ENCODE data around the gene PNPLA2. TPM values are rescaled to one million over a fixed set of nuclear protein-coding genes. Genes with fewer than 3 reads are reported as not detected.

PNPLA2 gene
- polyA plus RNA-seq, 3 donors = 32.7 to 45.4 (median 38.1) TPM

- DNase-seq (ENCODE audit: low read depth in 3 of 3, low spot score in 2 of 3) = no peak
Measured at GRCh38 chr11:828506-829175, 9.9 kb downstream of the PNPLA2 start.

DNA sequence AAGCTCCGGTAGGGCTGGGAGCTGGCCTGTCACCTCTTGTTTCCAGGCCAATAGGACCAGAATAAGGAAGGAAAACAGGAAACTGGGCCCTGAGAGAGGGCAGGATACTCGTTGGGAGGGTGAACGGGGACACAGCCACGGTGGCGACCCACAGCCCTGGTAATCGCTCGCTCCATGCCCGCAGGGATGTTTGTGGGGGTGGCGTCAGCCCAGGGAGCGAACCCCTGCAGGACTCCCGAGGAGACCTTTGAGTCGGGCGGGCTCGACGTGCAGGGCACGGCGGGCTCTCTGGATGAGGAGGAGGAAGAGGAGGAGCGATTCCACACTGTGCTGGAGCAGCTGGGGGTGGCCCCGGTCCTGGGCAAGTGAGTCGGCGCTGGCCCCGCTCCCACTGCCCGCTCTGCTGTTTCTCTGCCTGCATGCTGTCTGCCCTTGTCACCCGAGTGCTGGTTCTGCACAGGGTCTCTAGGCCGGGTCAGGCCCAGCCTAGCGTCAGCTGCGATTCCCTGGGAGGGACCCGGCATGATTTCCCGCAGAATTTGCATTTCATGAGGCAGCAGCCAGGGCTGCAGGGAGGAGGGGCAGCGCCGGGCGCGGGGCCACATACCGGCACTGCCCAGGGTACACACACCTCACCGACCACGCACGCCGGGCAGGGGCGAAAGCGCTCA, 10.6 kb downstream of the PNPLA2 start:
- DNase-seq (ENCODE audit: low read depth in 3 of 3, low spot score in 2 of 3) = no peak

GRCh38 chr11:829847-830294, 11.2 kb downstream of the PNPLA2 start:
- no peak for DNase-seq (ENCODE audit: low read depth in 3 of 3, low spot score in 2 of 3)

DNA sequence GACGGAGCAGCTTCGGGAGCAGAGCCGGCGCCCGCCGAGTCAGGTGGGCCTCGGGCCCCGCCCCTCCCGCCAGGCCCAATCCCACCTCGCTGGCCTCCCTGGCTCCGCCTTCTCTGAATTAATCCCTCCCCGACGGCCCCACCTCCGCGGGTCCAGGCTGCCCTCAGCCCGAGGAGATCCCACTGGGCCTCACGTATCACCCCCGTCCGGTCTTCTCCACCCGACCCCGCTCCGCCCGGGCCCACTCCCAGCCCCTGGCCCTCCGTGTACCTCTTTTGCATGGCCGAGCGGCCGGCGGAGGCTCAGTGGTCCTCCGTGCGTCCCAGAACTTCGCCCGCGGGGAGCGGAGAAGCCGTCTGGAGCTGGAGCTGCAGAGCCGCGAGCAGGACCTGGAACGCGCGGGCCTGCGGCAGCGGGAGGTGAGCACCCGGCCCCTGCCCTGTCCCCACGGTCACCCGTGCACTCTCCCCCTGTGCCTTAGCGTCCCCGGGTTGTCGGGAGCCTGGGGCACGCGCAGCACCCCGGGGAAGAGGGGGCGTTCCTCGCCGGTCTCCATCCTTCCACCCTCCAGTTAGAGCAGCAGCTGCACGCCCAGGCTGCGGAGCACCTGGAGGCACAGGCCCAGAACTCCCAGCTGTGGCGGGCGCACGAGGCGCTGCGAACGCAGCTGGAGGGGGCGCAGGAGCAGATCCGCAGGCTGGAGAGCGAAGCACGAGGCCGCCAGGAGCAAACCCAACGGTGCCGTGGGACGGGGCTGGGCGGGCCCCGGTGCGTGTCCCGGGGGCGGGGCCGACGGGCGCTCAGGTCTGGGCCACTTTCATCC, 11.8 kb downstream of the PNPLA2 start:
- no peak for DNase-seq (ENCODE audit: low read depth in 3 of 3, low spot score in 2 of 3)

- no peak for DNase-seq (ENCODE audit: low read depth in 3 of 3, low spot score in 2 of 3)
Measured at GRCh38 chr11:831118-831864, 12.6 kb downstream of the PNPLA2 start.

- DNase-seq (ENCODE audit: low read depth in 3 of 3, low spot score in 2 of 3) = no peak
Measured at GRCh38 chr11:831961-832528, 13.3 kb downstream of the PNPLA2 start.

- DNase-seq (ENCODE audit: low read depth in 3 of 3, low spot score in 2 of 3) = no peak
Measured at GRCh38 chr11:832529-833113, 13.9 kb downstream of the PNPLA2 start, which contains the start of gene CD151. Gene CD151, plus strand, starts transcription at chr11:832952. Its CDS starts 3,118 bp downstream, at chr11:836070.

- no peak for DNase-seq (ENCODE audit: low read depth in 3 of 3, low spot score in 2 of 3)
Measured at GRCh38 chr11:833114-833791, 14.5 kb downstream of the PNPLA2 start.

- DNase-seq (ENCODE audit: low read depth in 3 of 3, low spot score in 2 of 3) = no peak
Measured at GRCh38 chr11:833849-834311, 15.2 kb downstream of the PNPLA2 start.

DNA sequence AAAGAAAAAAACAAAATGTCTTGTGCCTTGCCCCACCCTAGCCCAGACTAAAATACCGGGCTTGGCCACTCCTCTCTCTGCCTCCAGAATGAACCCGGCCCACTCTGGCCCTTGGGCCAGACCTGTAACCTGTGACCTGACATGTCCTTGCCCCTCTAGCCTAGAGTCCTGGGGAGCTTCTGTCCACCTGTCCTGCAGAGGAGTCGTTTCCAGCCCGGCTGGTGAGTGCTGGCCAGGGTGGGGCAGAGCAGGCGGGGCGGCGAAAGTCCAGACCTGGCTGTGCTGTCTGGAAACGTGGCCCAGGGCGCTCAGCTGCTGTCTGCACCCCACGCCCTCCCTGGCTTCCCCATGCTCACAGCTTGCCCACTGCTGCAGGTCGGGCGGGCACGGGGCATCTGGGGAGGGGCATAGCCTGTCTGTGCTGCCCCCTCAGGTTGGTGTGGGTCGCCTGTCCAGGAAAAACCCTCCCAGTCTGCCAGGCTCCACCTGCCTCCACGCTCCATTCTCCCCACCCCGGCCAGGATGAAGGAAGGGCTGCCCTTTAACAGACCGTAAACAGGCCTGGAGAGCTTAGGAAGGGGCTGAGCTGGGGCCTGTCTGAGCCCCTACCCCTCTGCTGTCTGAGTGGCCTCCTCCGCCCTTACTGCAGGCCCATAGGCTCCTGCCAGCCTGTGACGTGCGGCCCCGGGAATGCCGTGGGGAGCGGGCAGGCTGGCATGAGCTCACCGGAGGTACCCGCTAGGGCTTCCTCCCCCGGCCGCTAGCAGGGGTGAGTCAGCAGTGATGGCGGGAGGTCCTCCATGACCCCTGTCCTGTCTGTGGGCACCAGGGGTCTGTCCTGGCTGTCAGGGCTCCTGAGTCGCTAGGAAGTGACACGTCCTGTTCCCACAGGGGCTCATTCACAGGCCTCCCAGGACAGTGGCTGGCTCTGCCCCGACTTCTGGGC, 15.9 kb downstream of the PNPLA2 start:
- no peak for DNase-seq (ENCODE audit: low read depth in 3 of 3, low spot score in 2 of 3)

DNA sequence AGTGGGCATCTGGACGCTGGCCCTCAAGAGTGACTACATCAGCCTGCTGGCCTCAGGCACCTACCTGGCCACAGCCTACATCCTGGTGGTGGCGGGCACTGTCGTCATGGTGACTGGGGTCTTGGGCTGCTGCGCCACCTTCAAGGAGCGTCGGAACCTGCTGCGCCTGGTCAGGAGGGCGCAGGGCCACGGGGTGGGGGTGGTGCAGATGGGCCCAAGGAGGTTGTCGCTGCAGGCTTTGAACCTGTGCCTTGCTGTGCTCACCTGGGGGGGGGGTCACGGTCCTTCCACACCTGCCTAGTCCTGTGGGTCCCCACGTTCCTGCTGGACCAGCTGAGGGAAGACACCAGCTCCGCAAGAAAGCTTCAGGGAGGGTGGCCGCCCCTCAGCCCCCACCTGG, 17.6 kb downstream of the PNPLA2 start:
- no peak for DNase-seq (ENCODE audit: low read depth in 3 of 3, low spot score in 2 of 3)

DNA sequence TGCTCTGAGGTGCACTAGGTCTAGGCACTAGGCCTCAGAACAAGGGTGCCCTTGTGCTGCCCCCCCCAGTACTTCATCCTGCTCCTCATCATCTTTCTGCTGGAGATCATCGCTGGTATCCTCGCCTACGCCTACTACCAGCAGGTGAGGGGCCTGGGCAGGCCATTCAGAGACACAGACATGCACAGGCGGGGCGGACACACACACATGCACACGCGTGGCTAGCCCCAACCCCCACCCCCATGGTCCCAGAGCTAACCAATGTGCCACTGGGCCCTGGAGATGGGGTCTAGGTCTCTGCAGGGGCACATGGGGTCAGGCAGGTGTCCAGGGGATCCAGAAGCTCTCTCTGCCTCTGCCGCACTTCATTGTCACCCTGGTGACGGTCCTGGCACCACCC, 18.0 kb downstream of the PNPLA2 start:
- DNase-seq (ENCODE audit: low read depth in 3 of 3, low spot score in 2 of 3) = no peak

DNA sequence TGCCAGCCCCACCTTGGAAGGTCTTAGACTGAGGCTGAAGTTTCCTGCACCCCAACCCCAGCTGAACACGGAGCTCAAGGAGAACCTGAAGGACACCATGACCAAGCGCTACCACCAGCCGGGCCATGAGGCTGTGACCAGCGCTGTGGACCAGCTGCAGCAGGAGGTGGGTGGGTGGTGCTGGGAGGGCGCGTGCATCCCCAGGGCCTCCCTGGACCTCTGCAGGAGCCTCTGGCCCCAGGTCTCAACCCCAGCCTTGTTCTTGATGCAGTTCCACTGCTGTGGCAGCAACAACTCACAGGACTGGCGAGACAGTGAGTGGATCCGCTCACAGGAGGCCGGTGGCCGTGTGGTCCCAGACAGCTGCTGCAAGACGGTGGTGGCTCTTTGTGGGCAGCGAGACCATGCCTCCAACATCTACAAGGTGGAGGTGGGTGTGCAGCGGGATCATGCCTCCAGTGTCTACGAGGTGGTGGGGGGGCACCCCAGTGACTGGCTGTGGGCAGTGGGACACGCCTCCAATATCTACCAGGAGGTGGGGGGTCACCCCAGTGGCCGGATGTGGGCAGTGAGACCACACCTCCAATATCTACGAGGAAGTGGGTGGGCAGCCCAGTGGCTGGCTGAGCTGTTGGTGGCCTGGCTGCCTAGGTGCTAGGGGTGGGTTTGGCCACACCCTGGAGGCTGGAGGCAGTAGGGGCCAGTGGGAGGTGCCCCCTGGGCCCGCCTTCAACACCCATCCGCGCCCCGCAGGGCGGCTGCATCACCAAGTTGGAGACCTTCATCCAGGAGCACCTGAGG, 18.7 kb downstream of the PNPLA2 start:
- DNase-seq (ENCODE audit: low read depth in 3 of 3, low spot score in 2 of 3) = no peak

DNA sequence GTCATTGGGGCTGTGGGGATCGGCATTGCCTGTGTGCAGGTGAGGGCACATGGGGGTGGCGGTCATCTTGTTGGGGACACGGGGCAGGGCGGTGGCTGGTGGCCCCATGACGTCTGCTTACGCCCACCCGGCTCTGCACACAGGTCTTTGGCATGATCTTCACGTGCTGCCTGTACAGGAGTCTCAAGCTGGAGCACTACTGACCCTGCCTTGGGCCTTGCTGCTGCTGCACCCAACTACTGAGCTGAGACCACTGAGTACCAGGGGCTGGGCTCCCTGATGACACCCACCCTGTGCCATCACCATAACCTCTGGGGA, 19.2 kb downstream of the PNPLA2 start:
- no peak for DNase-seq (ENCODE audit: low read depth in 3 of 3, low spot score in 2 of 3)

- DNase-seq (ENCODE audit: low read depth in 3 of 3, low spot score in 2 of 3) = no peak
Measured at GRCh38 chr11:838441-839279, 19.9 kb downstream of the PNPLA2 start.

- no peak for DNase-seq (ENCODE audit: low read depth in 3 of 3, low spot score in 2 of 3)
Measured at GRCh38 chr11:839280-839623, 20.5 kb downstream of the PNPLA2 start.

Data from right renal cortex interstitium (tissue), 3 donors.